ENCODE results near the gene MAD1L1. TPM values are rescaled to one million over a fixed set of nuclear protein-coding genes. Genes with fewer than 3 reads are reported as not detected.
A peak's percentile ranks its signal among the peaks of the same experiment; 100 is the strongest.

The MAD1L1 gene
- polyA plus RNA-seq, 4 donors: 22.6 to 26.9 (median 24.6) TPM

GRCh38 chr7:2243458-2243857, 10.7 kb upstream of the MAD1L1 start:
- DNase-seq (ENCODE audit: low read depth in 4 of 4, low spot score in 3 of 4): no peak

DNA sequence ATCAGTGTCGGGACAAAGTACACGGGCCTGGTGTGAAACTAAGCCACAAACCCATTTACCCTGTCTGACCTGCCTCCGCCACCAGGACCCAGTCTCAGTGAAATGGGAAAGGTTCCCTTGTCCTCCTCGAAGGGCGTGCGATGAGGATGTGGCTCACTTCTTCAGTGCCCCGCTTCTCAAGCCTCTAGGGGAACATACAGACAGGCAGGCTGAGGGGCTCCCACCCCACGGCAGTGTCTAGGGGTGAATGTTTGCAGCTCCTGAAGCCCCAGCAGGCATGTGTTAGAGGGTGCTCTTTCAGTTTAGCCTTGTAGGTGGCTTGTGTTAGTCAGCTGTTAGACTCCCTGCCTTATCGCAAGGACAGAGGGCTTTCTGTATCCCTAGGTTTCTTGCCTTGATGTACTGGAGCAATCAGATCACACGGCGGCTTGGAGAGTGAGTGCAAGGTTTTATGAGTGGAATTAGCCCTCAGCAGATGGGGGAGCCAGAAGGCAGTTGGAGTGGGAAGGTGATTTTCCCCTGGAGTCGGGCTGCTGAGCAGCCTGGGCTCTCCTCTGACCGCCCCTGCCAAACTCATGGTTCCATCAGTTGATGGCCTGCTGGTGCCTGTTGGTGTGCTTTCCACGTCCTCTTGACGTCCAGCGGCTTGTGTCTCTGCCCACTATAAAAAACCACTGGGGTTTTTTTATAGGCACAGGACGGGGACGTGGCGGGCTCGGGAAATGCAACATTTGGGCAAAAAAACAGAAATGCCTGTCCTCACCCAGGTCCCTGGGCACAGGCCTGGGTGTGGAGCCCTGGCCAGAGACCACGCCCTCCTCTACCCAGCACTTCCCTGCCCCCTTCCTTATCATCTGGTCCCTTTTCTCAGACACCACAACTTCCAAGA, 10.0 kb upstream of the MAD1L1 start:
- DNase-seq (ENCODE audit: low read depth in 4 of 4, low spot score in 3 of 4): no peak

- peak; percentile 52 to 70 (median 68) for DNase-seq (ENCODE audit: low read depth in 4 of 4, low spot score in 3 of 4)
These were observed 9.1 kb upstream of the MAD1L1 start, which contains the start of the genes MRM2 and NUDT1 for GRCh38 chr7:2241580-2242540. Gene MRM2, minus strand, starts transcription at chr7:2242205. Its CDS starts 36 bp downstream, at chr7:2242169. Gene NUDT1, plus strand, starts transcription at chr7:2242226. Its CDS starts 2,349 bp downstream, at chr7:2244575.

GRCh38 chr7:2239242-2239641, 6.5 kb upstream of the MAD1L1 start:
- no peak for DNase-seq (ENCODE audit: low read depth in 4 of 4, low spot score in 3 of 4)

GRCh38 chr7:2237109-2237602, 4.4 kb upstream of the MAD1L1 start:
- DNase-seq (ENCODE audit: low read depth in 4 of 4, low spot score in 3 of 4): no peak

DNA sequence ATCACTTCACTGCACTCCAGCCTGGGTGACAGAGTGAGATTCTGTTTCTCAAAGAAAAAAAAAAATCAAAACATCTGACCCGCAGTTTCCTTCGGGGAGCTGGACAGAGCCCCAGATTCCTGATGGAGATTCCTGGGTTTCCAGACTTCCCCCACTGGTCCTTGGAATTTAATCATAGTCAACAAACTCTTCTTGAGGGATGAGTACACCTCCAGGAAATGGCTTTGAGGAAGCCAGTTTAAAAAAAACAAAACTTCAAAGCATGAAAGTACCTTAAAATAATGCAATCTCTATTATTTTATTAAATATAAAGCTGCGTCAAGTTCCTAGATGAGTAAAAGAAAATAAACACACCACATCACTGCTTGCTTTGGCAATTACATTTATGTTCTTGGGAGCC, 1.2 kb upstream of the MAD1L1 start:
- no peak for DNase-seq (ENCODE audit: low read depth in 4 of 4, low spot score in 3 of 4)

DNA sequence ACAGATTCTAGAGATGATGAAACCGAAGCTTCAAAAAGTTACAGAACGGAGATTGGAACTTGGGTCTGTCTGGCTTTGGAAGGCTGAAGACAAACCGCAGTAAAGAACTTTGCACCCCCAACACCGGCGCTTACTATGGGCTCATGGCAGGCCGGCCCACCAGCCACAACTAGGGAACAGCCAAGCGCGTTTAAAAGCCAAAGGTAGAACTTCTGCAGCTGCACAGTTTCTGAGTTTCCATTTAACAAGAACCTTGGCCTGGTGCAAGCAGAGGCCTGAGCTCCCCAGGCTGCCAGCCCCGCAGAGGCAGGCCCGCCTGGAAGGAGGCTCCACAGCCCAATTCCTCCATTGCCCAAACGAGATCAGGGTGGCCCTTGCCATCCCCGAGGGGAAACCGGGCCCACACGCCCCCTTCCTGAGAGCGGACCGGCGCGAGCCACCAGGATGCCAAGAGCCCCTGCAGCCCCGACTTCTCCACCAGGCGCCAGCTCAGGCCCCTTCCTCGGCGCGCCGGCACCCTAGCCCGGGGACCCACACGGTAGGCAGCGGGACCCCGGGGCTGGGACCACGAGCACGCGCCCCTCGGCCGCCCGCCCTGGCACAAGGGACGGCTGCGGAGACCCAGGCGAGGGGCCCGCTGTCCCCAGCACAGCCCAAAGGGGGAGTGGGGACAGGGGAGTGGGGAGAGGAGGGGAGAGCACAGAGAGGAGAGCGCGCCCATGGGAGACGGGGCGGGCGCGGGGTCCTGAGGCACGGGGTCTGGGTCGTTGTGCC, 566 bp downstream of the MAD1L1 start:
- DNase-seq (ENCODE audit: low read depth in 4 of 4, low spot score in 3 of 4): no peak

DNA sequence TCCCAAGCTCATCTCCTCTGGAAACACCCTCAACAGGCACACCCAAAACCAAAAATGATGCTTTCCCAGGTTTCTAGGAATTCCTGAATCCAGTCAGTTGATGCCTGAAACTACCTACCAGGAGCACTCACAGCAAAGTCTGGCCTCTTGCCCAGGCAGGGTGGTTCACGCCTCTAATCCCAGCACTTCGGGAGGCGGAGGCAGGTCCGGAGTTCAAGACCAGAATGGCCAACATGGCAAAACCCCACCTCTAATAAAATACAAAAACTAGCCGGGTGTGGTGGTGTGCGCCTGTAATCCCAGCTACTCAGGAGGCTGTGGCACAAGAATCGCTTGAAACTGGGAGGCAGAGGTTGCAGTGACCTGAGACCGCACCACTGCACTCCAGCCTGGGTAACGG, 1.9 kb downstream of the MAD1L1 start:
- DNase-seq (ENCODE audit: low read depth in 4 of 4, low spot score in 3 of 4): no peak

DNA sequence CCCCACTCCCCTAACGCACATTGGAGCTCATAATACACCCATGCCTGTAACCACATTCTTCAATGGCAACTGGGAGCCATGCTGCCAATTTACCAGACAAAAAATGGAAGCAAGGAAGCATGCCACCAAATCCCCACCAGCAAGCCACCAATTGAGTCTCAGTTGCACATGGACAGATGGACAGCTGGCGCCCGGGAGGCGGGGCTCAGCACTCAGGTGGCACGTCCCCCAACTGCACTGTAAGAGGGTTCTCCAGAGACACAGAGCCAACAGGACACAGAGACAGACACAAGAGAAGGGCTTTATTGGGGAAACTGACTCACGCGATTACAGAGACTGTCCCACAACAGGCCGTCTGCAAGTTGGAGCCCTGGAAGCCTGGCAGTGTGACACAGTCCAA, 2.5 kb downstream of the MAD1L1 start:
- DNase-seq (ENCODE audit: low read depth in 4 of 4, low spot score in 3 of 4): no peak

GRCh38 chr7:2229467-2229866, 3.3 kb downstream of the MAD1L1 start:
- no peak for DNase-seq (ENCODE audit: low read depth in 4 of 4, low spot score in 3 of 4)

GRCh38 chr7:2228921-2229320, 3.8 kb downstream of the MAD1L1 start:
- no peak for DNase-seq (ENCODE audit: low read depth in 4 of 4, low spot score in 3 of 4)

- DNase-seq (ENCODE audit: low read depth in 4 of 4, low spot score in 3 of 4): no peak
These were observed 5.0 kb downstream of the MAD1L1 start for GRCh38 chr7:2227699-2228098.

DNA sequence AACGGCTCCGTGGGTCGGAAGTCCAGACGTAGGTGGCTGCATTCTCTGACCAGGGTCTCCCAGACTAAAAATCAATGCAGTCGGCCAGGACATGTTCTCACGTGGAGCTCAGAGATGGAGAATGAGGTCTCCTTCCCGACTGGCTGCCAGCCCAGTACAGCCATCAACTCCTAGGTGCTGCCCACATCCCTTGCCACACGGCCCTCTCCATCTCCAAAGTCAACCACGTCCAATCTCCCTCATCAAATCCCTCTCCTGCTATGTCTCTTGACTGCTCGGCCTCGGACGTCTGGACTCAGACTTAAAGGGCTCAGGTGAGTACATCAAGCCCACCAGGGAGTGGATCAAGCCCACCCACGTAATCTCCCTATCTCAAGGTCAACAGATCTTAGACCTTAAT, 6.9 kb downstream of the MAD1L1 start:
- no peak for DNase-seq (ENCODE audit: low read depth in 4 of 4, low spot score in 3 of 4)

DNA sequence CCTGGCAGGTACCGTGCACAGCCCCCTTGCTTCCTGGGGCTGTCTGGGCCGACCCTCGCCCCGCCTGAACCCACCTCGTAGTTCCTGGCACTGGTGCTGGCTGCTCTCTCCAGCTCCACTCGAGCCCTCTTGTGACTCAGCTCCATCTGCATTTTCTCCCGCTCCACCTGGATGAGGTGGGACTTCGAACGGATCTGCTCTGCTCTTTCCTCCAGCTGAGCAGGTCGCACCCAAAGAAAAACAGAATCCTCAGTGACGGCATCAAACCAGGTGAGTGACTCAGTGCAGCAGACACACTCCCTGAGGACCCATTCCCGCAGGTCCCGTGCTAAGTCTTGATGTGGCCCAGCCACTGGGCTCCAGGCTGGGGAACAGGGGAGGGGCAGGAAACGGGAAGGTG, 7.4 kb downstream of the MAD1L1 start:
- no peak for DNase-seq (ENCODE audit: low read depth in 4 of 4, low spot score in 3 of 4)

- DNase-seq (ENCODE audit: low read depth in 4 of 4, low spot score in 3 of 4): no peak
These were observed 7.8 kb downstream of the MAD1L1 start for GRCh38 chr7:2224934-2225333.

- DNase-seq (ENCODE audit: low read depth in 4 of 4, low spot score in 3 of 4): no peak
These were observed 8.2 kb downstream of the MAD1L1 start for GRCh38 chr7:2224491-2224928.

- DNase-seq (ENCODE audit: low read depth in 4 of 4, low spot score in 3 of 4): no peak
These were observed 9.4 kb downstream of the MAD1L1 start for GRCh38 chr7:2223321-2223720.

DNA sequence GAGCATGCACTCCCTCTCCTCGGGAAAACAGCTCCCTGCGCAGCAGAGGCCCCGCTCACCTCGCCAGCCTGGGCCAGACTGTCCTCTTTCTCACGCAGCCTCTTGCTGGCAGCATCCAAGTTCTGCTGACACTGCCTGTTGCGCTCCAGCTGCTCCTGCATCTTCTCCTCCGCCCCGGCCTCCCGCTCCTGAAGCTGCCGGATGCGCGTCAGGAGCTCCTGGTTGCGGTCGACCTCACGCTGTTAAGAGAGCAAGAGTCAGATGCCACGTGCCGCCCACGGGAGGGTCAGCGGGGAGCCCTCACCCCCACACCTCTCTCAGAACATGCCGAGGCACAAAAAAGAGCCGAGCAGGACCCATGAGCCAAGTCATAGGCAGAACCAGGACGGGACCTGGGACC, 10.2 kb downstream of the MAD1L1 start:
- no peak for DNase-seq (ENCODE audit: low read depth in 4 of 4, low spot score in 3 of 4)

DNA sequence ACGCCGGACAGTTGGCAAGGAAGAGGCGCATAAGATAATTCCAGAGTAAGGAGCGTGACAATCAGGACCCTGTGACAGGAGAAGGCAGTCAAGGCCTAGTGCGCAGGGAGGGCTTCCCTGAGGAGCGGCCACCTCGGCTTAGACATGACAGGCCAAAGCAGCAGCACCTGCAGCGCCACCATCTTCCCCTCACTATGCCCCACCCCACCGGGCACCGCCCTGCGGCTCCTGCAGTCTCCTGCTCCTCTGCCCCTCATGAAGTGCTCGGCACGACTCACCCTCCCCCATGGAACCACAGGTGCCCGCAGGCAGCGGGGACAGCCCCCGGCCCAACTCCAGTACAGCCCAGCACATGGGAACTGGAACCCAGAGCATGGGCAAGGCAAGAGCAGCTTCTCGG, 11.8 kb downstream of the MAD1L1 start:
- DNase-seq (ENCODE audit: low read depth in 4 of 4, low spot score in 3 of 4): no peak

- no peak for DNase-seq (ENCODE audit: low read depth in 4 of 4, low spot score in 3 of 4)
These were observed 12.2 kb downstream of the MAD1L1 start for GRCh38 chr7:2220506-2220905.
